GM23338 (cell line): Measurements from ENCODE around the gene KCNN3. TPM values are rescaled to one million over a fixed set of nuclear protein-coding genes. Genes with fewer than 3 reads are reported as not detected.

ENCODE experiments used
- ATAC-seq: fragments of 200-7000 bp; cut with Tn5 transposase; 3 replicates; pipeline ENCODE4 v1.9.1; 2020
- DNase-seq: peaks from one replicate; pipeline ENCODE4 v3.0.0-alpha.2; 2015; ENCODE audit warnings: low spot score
- H2AFZ ChIP-seq: fragments of 200-600 bp; sonication (generic); 2 replicates; pipeline ENCODE4 v1.8.0; 2016; ENCODE audit warnings: antibody characterized with exemption, mild to moderate bottlenecking, moderate library complexity
- H3F3A ChIP-seq: fragments of 200-600 bp; sonication (generic); replicated peaks from 2 replicates; pipeline ENCODE4 v1.8.0; 2017; ENCODE audit warnings: antibody characterized with exemption, mixed run types, low read depth
- H3K27ac ChIP-seq: fragments of 200-600 bp; sonication (generic); 2 replicates; pipeline ENCODE4 v1.6.1; 2016; ENCODE audit warnings: low read depth
- H3K27me3 ChIP-seq: fragments of 200-600 bp; sonication (generic); 2 replicates; pipeline ENCODE4 v1.8.0; 2016; ENCODE audit warnings: mild to moderate bottlenecking, mixed run types, moderate library complexity; ENCODE audit not compliant: insufficient read depth
- H3K36me3 ChIP-seq: fragments of 200-600 bp; sonication (generic); 2 replicates; pipeline ENCODE4 v1.8.0; 2016; ENCODE audit warnings: mild to moderate bottlenecking; ENCODE audit not compliant: insufficient read depth
- H3K4me1 ChIP-seq: fragments of 200-600 bp; sonication (generic); 2 replicates; pipeline ENCODE4 v1.8.0; 2016; ENCODE audit warnings: mild to moderate bottlenecking, moderate library complexity; ENCODE audit not compliant: insufficient read depth
- H3K4me2 ChIP-seq: fragments of 200-600 bp; sonication (generic); 2 replicates; pipeline ENCODE4 v1.7.1; 2017; ENCODE audit warnings: mixed run types
- H3K4me3 ChIP-seq: fragments of 200-600 bp; sonication (generic); 2 replicates; pipeline ENCODE4 v1.6.1; 2016; ENCODE audit warnings: mixed run types
- H3K79me2 ChIP-seq: fragments of 200-600 bp; sonication (generic); replicated peaks from 2 replicates; pipeline ENCODE4 v1.8.0; 2017; ENCODE audit warnings: mild to moderate bottlenecking; ENCODE audit not compliant: insufficient read depth
- H3K9me2 ChIP-seq: fragments of 200-600 bp; sonication (generic); 2 replicates; pipeline ENCODE4 v1.8.0; 2017; ENCODE audit not compliant: insufficient read depth
- H4K20me1 ChIP-seq: fragments of 200-600 bp; sonication (generic); replicated peaks from 2 replicates; pipeline ENCODE4 v1.8.0; 2017; ENCODE audit warnings: mild to moderate bottlenecking; ENCODE audit not compliant: insufficient read depth
- H3K27ac Mint-ChIP-seq: 2 replicates; pipeline ENCODE4 v1.8.0; 2020; ENCODE audit warnings: inconsistent platforms, mild to moderate bottlenecking, moderate library complexity, mixed read lengths
- H3K27me3 Mint-ChIP-seq: 3 replicates; pipeline ENCODE4 v1.8.0; 2022; ENCODE audit warnings: low read depth, mild to moderate bottlenecking, moderate library complexity, mixed read lengths, inconsistent platforms; ENCODE audit not compliant: insufficient read depth, poor library complexity
- H3K36me3 Mint-ChIP-seq: 3 replicates; pipeline ENCODE4 v1.8.0; 2021; ENCODE audit warnings: low read depth, mild to moderate bottlenecking, inconsistent platforms, moderate library complexity, mixed read lengths
- H3K4me1 Mint-ChIP-seq: 3 replicates; pipeline ENCODE4 v1.8.0; 2020; ENCODE audit warnings: mild to moderate bottlenecking, inconsistent platforms, mixed read lengths
- H3K4me3 Mint-ChIP-seq: 3 replicates; pipeline ENCODE4 v1.8.0; 2021; ENCODE audit warnings: moderate library complexity, mild to moderate bottlenecking, inconsistent platforms, mixed read lengths
- H3K9me3 Mint-ChIP-seq: 3 replicates; pipeline ENCODE4 v1.8.0; 2020; ENCODE audit warnings: moderate library complexity, mild to moderate bottlenecking, inconsistent platforms, mixed read lengths
- CREB1 ChIP-seq: fragments of 250-450 bp; sonication (Bioruptor Pico); IDR thresholded peaks from 2 replicates; pipeline ENCODE4 v1.5.0; 2020; ENCODE audit warnings: low read depth, mild to moderate bottlenecking, moderate library complexity
- ETS1 ChIP-seq: IDR thresholded peaks from 2 replicates; pipeline ENCODE4 v1.6.1; 2016; ENCODE audit warnings: antibody characterized with exemption
- EZH2 ChIP-seq: fragments of 200-600 bp; sonication (generic); IDR thresholded peaks from one replicate; pipeline ENCODE4 v1.8.0; 2017; ENCODE audit warnings: antibody characterized with exemption, mild to moderate bottlenecking, low read depth; ENCODE audit not compliant: unreplicated experiment
- EZH2phosphoT487 ChIP-seq: fragments of 200-600 bp; sonication (generic); IDR thresholded peaks from one replicate; pipeline ENCODE4 v1.8.1; 2018; ENCODE audit warnings: antibody characterized with exemption; ENCODE audit not compliant: unreplicated experiment
- JUNB ChIP-seq: IDR thresholded peaks from one replicate; pipeline ENCODE4 v1.6.1; 2016; ENCODE audit warnings: antibody characterized with exemption; ENCODE audit not compliant: unreplicated experiment
- NANOG ChIP-seq: IDR thresholded peaks from 2 replicates; pipeline ENCODE4 v1.6.1; 2016; ENCODE audit warnings: antibody characterized with exemption, borderline replicate concordance
- ZNF114 ChIP-seq: fragments of 250-450 bp; sonication (Bioruptor Pico); IDR thresholded peaks from 2 replicates; pipeline ENCODE4 v1.5.0; 2020; ENCODE audit warnings: mild to moderate bottlenecking, moderate library complexity
- ZNF462 ChIP-seq: fragments of 250-450 bp; sonication (Bioruptor Pico); IDR thresholded peaks from 2 replicates; pipeline ENCODE4 v1.5.0; 2020; ENCODE audit warnings: mild to moderate bottlenecking, moderate library complexity
- polyA plus RNA-seq: library from polyadenylated mRNA; unstranded; fragments of >200 nt; fragmentation: Nextera tagmentation; extraction: Ambion mirVana; gene quantifications from 2 replicates; pipeline ENCODE4 v1.2.1, GENCODE V29; 2016
- total RNA-seq: library from RNA; depleted of rRNA; stranded (reverse); fragments of >200 nt; shearing (Covaris generic); gene quantifications from 2 replicates; pipeline ENCODE4 v1.2.3, GENCODE V29; 2014
- TF ChIP-seq, protein P1 (sequence below): IDR thresholded peaks from one replicate; pipeline ENCODE4 v1.6.1; 2018; ENCODE audit warnings: antibody characterized with exemption; ENCODE audit not compliant: unreplicated experiment

KCNN3 gene
- total and polyA plus RNA-seq, 2 experiments from 2014 or later, result 1.9 to 3.0 TPM

- H3K9me2 ChIP-seq, result no peaks in the 10 kb centered on the region; the same call in 1 of the 2 replicates
- no peak overlapping the region for H3K27ac Mint-ChIP-seq
- H3K4me1 Mint-ChIP-seq, result peaks cover 16% of the 10 kb centered on the region
- ATAC-seq, result no peak
- H3K36me3 ChIP-seq, result no peaks in the 10 kb centered on the region
- H4K20me1 ChIP-seq, result no peaks in the 10 kb centered on the region
- H3F3A ChIP-seq, result no peaks in the 10 kb centered on the region
- H3K9me3 Mint-ChIP-seq, result no peaks in the 10 kb centered on the region
- TF ChIP-seq JUNB (no peak), ZNF462 (CRISPR knock-in tag) (no peak), EZH2 (no peak), ETS1 (no peak), ZNF114 (CRISPR knock-in tag) (no peak)
- no peak overlapping the region for H2AFZ ChIP-seq
- H3K79me2 ChIP-seq, result no peaks in the 10 kb centered on the region
- no peaks in the 10 kb centered on the region for H3K36me3 Mint-ChIP-seq
- no peak overlapping the region for H3K27ac ChIP-seq
- H3K4me1 ChIP-seq, result 0 out of 2 replicates have a peak, but pooled peaks cover 8% of the 10 kb centered on the region
- H3K4me2 ChIP-seq, result no peak overlapping the region
- no peak overlapping the region for H3K4me3 Mint-ChIP-seq
- no peaks in the 10 kb centered on the region for H3K27me3 ChIP-seq
- H3K27me3 Mint-ChIP-seq, result peaks cover 5% of the 10 kb centered on the region
- no peak for DNase-seq
- H3K4me3 ChIP-seq, result no peak overlapping the region
These were observed 49.0 kb downstream of the KCNN3 start for GRCh38 chr1:154821083-154821482.

DNA sequence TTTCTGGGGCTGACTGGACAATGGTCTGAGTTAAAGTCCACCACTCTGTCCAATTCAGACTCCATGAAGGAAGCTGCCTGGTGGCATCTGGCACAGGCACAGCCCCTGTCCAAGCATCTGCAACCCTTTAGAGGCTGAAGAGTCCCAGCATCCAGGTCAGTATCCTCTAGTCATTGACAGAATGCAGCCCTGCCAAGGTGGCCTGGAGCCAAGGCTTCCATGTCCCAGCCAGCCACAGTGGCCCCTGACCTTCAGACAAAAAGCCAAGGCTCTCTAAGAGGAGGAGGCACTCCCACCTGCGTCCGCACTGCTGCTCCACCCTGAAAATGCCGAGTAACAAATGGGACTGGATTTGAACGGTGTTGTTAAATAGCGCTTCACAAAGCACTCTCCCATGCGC is 49.4 kb downstream of the KCNN3 start:
- Mint-ChIP-seq H3K36me3 (no peaks in the 10 kb centered on the region), H3K4me3 (no peak overlapping the region), H3K9me3 (no peaks in the 10 kb centered on the region), H3K27ac (no peak overlapping the region), H3K4me1 (peaks cover 16% of the 10 kb centered on the region), H3K27me3 (peaks cover 5% of the 10 kb centered on the region)
- Histone ChIP-seq H3K9me2 (no peaks in the 10 kb centered on the region; the same call in 1 of the 2 replicates), H4K20me1 (no peaks in the 10 kb centered on the region), H3K79me2 (no peaks in the 10 kb centered on the region), H3F3A (no peaks in the 10 kb centered on the region), H2AFZ (no peak overlapping the region), H3K27me3 (no peaks in the 10 kb centered on the region), H3K4me2 (no peak overlapping the region), H3K4me3 (no peak overlapping the region), H3K4me1 (0 out of 2 replicates have a peak, but pooled peaks cover 8% of the 10 kb centered on the region), H3K36me3 (no peaks in the 10 kb centered on the region), H3K27ac (no peak overlapping the region)
- ATAC-seq, result no peak
- no peak for TF ChIP-seq EZH2
- TF ChIP-seq, protein P1, sequence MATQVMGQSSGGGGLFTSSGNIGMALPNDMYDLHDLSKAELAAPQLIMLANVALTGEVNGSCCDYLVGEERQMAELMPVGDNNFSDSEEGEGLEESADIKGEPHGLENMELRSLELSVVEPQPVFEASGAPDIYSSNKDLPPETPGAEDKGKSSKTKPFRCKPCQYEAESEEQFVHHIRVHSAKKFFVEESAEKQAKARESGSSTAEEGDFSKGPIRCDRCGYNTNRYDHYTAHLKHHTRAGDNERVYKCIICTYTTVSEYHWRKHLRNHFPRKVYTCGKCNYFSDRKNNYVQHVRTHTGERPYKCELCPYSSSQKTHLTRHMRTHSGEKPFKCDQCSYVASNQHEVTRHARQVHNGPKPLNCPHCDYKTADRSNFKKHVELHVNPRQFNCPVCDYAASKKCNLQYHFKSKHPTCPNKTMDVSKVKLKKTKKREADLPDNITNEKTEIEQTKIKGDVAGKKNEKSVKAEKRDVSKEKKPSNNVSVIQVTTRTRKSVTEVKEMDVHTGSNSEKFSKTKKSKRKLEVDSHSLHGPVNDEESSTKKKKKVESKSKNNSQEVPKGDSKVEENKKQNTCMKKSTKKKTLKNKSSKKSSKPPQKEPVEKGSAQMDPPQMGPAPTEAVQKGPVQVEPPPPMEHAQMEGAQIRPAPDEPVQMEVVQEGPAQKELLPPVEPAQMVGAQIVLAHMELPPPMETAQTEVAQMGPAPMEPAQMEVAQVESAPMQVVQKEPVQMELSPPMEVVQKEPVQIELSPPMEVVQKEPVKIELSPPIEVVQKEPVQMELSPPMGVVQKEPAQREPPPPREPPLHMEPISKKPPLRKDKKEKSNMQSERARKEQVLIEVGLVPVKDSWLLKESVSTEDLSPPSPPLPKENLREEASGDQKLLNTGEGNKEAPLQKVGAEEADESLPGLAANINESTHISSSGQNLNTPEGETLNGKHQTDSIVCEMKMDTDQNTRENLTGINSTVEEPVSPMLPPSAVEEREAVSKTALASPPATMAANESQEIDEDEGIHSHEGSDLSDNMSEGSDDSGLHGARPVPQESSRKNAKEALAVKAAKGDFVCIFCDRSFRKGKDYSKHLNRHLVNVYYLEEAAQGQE, result no peak
- no peak for TF ChIP-seq CREB1 (CRISPR knock-in tag)
- TF ChIP-seq NANOG, result no peak
- TF ChIP-seq EZH2phosphoT487, result no peak
- TF ChIP-seq JUNB, result no peak
- DNase-seq, result no peak
